Measurements from ENCODE around the gene MTG1.
A peak's percentile ranks its signal among the peaks of the same experiment; 100 is the strongest.
"Not testable (repeated sequence)": the region's sequence is repeated elsewhere in the genome, so short reads cannot be mapped to it uniquely, and the experiment has no call there.

Gene MTG1

GRCh38 chr10:133376183-133376582, 17.8 kb upstream of the MTG1 start:
- H3K4me3 Mint-ChIP-seq: peak overlapping the region; percentile 71

GRCh38 chr10:133377025-133377817, 16.7 kb upstream of the MTG1 start:
- H3K4me3 Mint-ChIP-seq: peak overlapping the region; percentile 71
- no peaks in the 10 kb centered on the region for H3K9me3 Mint-ChIP-seq
- DNase-seq (ENCODE audit: low spot score in 2 of 2): no peak
- H3K27ac Mint-ChIP-seq (ENCODE audit: low read depth): no peak overlapping the region
- no peaks in the 10 kb centered on the region for H3K27me3 Mint-ChIP-seq
- ATAC-seq (replicated peaks; ENCODE audit: extremely low read depth, poor library complexity, severe bottlenecking): no peak
- peaks cover 10% of the 10 kb centered on the region for H3K36me3 Mint-ChIP-seq (ENCODE audit: insufficient read depth)
- peaks cover 11% of the 10 kb centered on the region for H3K4me1 Mint-ChIP-seq

More at GRCh38 chr10:133376183-133376582, 17.8 kb upstream of the MTG1 start:
- H3K9me3 Mint-ChIP-seq; H3K4me1 Mint-ChIP-seq; H3K36me3 Mint-ChIP-seq (ENCODE audit: insufficient read depth); H3K27me3 Mint-ChIP-seq; H3K27ac Mint-ChIP-seq (ENCODE audit: low read depth); ATAC-seq (replicated peaks; ENCODE audit: extremely low read depth, poor library complexity, severe bottlenecking); DNase-seq (ENCODE audit: low spot score in 2 of 2): not testable (repeated sequence)

DNA sequence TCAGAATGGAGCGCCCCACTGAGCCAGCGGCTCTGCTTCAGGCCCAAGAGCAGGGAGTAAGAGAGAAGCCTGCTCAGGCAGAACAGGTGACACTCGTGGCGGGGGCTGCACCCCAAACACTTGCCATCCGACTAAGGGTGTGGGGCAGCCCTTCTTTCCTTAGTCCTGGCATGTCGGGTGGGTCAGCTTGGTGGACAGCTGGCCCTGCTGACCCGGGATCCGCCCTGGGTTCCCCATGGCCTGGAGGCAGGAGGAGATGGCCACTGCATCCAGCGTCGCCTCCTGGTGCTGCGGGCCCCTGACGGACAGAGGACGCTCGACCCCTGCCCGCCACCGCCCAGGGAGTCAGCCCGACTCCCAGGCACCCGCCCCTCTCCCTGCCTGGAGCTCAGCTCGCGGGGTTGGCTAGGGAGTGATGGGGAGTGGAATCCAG, 16.1 kb upstream of the MTG1 start:
- ATAC-seq (replicated peaks; ENCODE audit: extremely low read depth, poor library complexity, severe bottlenecking) (no peak), DNase-seq (ENCODE audit: low spot score in 2 of 2) (no peak)
- H3K9me3 Mint-ChIP-seq: no peaks in the 10 kb centered on the region
- peak overlapping the region; percentile 71 for H3K4me3 Mint-ChIP-seq
- no peaks in the 10 kb centered on the region for H3K27me3 Mint-ChIP-seq
- H3K27ac Mint-ChIP-seq (ENCODE audit: low read depth): no peak overlapping the region
- H3K36me3 Mint-ChIP-seq (ENCODE audit: insufficient read depth): peaks cover 11% of the 10 kb centered on the region
- H3K4me1 Mint-ChIP-seq: peaks cover 11% of the 10 kb centered on the region

- Mint-ChIP-seq H3K4me3 (peak overlapping the region; percentile 71), H3K27me3 (no peaks in the 10 kb centered on the region), H3K9me3 (no peaks in the 10 kb centered on the region), H3K36me3 (ENCODE audit: insufficient read depth) (peaks cover 11% of the 10 kb centered on the region), H3K27ac (ENCODE audit: low read depth) (no peak overlapping the region), H3K4me1 (peaks cover 11% of the 10 kb centered on the region)
- ATAC-seq (replicated peaks; ENCODE audit: extremely low read depth, poor library complexity, severe bottlenecking) (peak; percentile 55), DNase-seq (ENCODE audit: low spot score in 2 of 2) (peak in 1 of 2 donors; percentile 39)
These were observed 15.5 kb upstream of the MTG1 start for GRCh38 chr10:133378251-133379096.

- ATAC-seq (replicated peaks; ENCODE audit: extremely low read depth, poor library complexity, severe bottlenecking): peak; percentile 67
- H3K4me1 Mint-ChIP-seq: peaks cover 5% of the 10 kb centered on the region
- no peaks in the 10 kb centered on the region for H3K27me3 Mint-ChIP-seq
- H3K4me3 Mint-ChIP-seq: peak within 1 kb of the TSS; percentile 76
- H3K27ac Mint-ChIP-seq (ENCODE audit: low read depth): no peak within 1 kb of the TSS
- H3K36me3 Mint-ChIP-seq (ENCODE audit: insufficient read depth): peaks cover 9% of the 10 kb centered on the region
- H3K9me3 Mint-ChIP-seq: no peaks in the 10 kb centered on the region
- peak in 1 of 2 donors; percentile 36 for DNase-seq (ENCODE audit: low spot score in 2 of 2)
These were observed 14.7 kb upstream of the MTG1 start, which contains the start of gene PAOX for GRCh38 chr10:133379152-133379800. Gene PAOX, plus strand, starts transcription at chr10:133379262. Its CDS starts 55 bp downstream, at chr10:133379317.

GRCh38 chr10:133379801-133380666, 13.9 kb upstream of the MTG1 start:
- DNase-seq (ENCODE audit: low spot score in 2 of 2) (no peak), ATAC-seq (replicated peaks; ENCODE audit: extremely low read depth, poor library complexity, severe bottlenecking) (no peak)
- H3K27me3 Mint-ChIP-seq: no peaks in the 10 kb centered on the region
- H3K36me3 Mint-ChIP-seq (ENCODE audit: insufficient read depth): peaks cover 10% of the 10 kb centered on the region
- H3K4me1 Mint-ChIP-seq: peaks cover 5% of the 10 kb centered on the region
- H3K4me3 Mint-ChIP-seq: peak overlapping the region; percentile 76
- no peak overlapping the region for H3K27ac Mint-ChIP-seq (ENCODE audit: low read depth)
- no peaks in the 10 kb centered on the region for H3K9me3 Mint-ChIP-seq

GRCh38 chr10:133381036-133381435, 12.9 kb upstream of the MTG1 start:
- Mint-ChIP-seq H3K4me1 (peaks cover 5% of the 10 kb centered on the region), H3K4me3 (peak overlapping the region; percentile 76), H3K27me3 (no peaks in the 10 kb centered on the region), H3K9me3 (no peaks in the 10 kb centered on the region), H3K36me3 (ENCODE audit: insufficient read depth) (peaks cover 10% of the 10 kb centered on the region), H3K27ac (ENCODE audit: low read depth) (no peak overlapping the region)
- ATAC-seq (replicated peaks; ENCODE audit: extremely low read depth, poor library complexity, severe bottlenecking) (no peak), DNase-seq (ENCODE audit: low spot score in 2 of 2) (no peak)

GRCh38 chr10:133383551-133383950, 10.4 kb upstream of the MTG1 start:
- no peaks in the 10 kb centered on the region for H3K27me3 Mint-ChIP-seq
- H3K4me3 Mint-ChIP-seq: no peak overlapping the region
- peaks cover 9% of the 10 kb centered on the region for H3K36me3 Mint-ChIP-seq (ENCODE audit: insufficient read depth)
- peaks cover 10% of the 10 kb centered on the region for H3K4me1 Mint-ChIP-seq
- H3K27ac Mint-ChIP-seq (ENCODE audit: low read depth): no peak overlapping the region
- H3K9me3 Mint-ChIP-seq: no peaks in the 10 kb centered on the region
- DNase-seq (ENCODE audit: low spot score in 2 of 2) (no peak), ATAC-seq (replicated peaks; ENCODE audit: extremely low read depth, poor library complexity, severe bottlenecking) (no peak)

- peaks cover 11% of the 10 kb centered on the region for H3K36me3 Mint-ChIP-seq (ENCODE audit: insufficient read depth)
- H3K9me3 Mint-ChIP-seq: no peaks in the 10 kb centered on the region
- DNase-seq (ENCODE audit: low spot score in 2 of 2) (no peak), ATAC-seq (replicated peaks; ENCODE audit: extremely low read depth, poor library complexity, severe bottlenecking) (no peak)
- no peaks in the 10 kb centered on the region for H3K27me3 Mint-ChIP-seq
- no peak overlapping the region for H3K4me3 Mint-ChIP-seq
- peaks cover 16% of the 10 kb centered on the region for H3K4me1 Mint-ChIP-seq
- H3K27ac Mint-ChIP-seq (ENCODE audit: low read depth): no peak overlapping the region
These were observed 9.9 kb upstream of the MTG1 start for GRCh38 chr10:133384071-133384470.

DNA sequence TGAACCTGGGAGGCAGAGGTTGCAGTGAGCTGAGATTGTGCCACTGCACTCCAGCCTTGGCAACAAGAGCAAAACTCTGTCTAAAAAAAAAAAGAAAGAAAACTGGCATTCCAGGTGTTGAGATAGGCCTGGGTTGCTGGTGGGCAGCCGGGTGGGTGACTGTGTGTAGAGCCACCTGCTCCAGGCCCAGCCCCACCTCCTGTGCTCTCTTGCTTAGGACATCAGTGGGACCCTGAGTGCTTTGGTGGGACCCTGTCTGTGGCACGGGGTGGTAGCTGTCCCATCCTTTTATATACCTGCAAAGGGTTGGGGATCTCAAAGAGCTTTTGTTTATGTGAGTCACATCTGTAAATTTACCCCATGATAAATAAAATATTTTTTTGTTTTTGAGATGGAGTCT, 8.7 kb upstream of the MTG1 start:
- Mint-ChIP-seq H3K27me3 (no peaks in the 10 kb centered on the region), H3K9me3 (no peaks in the 10 kb centered on the region), H3K4me3 (no peak overlapping the region), H3K4me1 (peaks cover 24% of the 10 kb centered on the region), H3K27ac (ENCODE audit: low read depth) (no peak overlapping the region), H3K36me3 (ENCODE audit: insufficient read depth) (peaks cover 13% of the 10 kb centered on the region)
- no peak for DNase-seq (ENCODE audit: low spot score in 2 of 2)
- no peak for ATAC-seq (replicated peaks; ENCODE audit: extremely low read depth, poor library complexity, severe bottlenecking)

GRCh38 chr10:133386951-133387350, 7.0 kb upstream of the MTG1 start:
- H3K4me3 Mint-ChIP-seq; H3K27ac Mint-ChIP-seq (ENCODE audit: low read depth); H3K27me3 Mint-ChIP-seq; H3K9me3 Mint-ChIP-seq; DNase-seq (ENCODE audit: low spot score in 2 of 2); ATAC-seq (replicated peaks; ENCODE audit: extremely low read depth, poor library complexity, severe bottlenecking): not testable (repeated sequence)
- Mint-ChIP-seq H3K36me3 (ENCODE audit: insufficient read depth) (peaks cover 20% of the 10 kb centered on the region), H3K4me1 (peaks cover 38% of the 10 kb centered on the region)
